Esophagus squamous epithelium (tissue), 4 donors: ENCODE measurements around the gene ABLIM3.

Source experiments
- CTCF ChIP-seq, 6 experiments: fragments of 450-650 bp in 4 of 6; fragments of 200-600 bp in 2 of 6; sonication (generic) in 2 of 6; IDR thresholded peaks; one replicate each; pipeline ENCODE4 v1.5.1; 2016 to 2019; ENCODE audit warnings: antibody characterized with exemption in 6 of 6, mild to moderate bottlenecking in 4 of 6, moderate library complexity in 4 of 6
- POLR2A ChIP-seq, 4 donors: fragments of 450-650 bp; IDR thresholded peaks; one replicate each; pipeline ENCODE4 v1.6.1; 2017; ENCODE audit warnings: antibody characterized with exemption in 4 of 4, mild to moderate bottlenecking in 4 of 4, moderate library complexity in 3 of 4

GRCh38 chr5:149237662-149238061 is 96.4 kb downstream of the ABLIM3 start:
- TF ChIP-seq CTCF (IDR thresholded peaks at IDR 0.05) (no peak), POLR2A (IDR thresholded peaks at IDR 0.05) (no peak)
